A549 treated with AZD9567 at 1 μM for 4 hours (cell line): ENCODE data around the gene CLTB. TPM values are rescaled to one million over a fixed set of nuclear protein-coding genes. Genes with fewer than 3 reads are reported as not detected.

Experiments used
- total RNA-seq: library from RNA; stranded (reverse); fragments of 200-300 nt; extraction: Qiagen RNA extraction; gene quantifications from 5 replicates; pipeline ENCODE4 v1.2.3, GENCODE V29; 2022; ENCODE audit not compliant: insufficient read depth

CLTB gene
- total RNA-seq = 58.1 to 133 TPM (median 126 TPM) in 5 replicates

GRCh38 chr5:176415952-176416924, at the start of gene CLTB:
TSS of gene CLTB (minus strand) at chr5:176416539. CDS start at chr5:176416363, 176 bp downstream.

GRCh38 chr5:176447978-176448608, 31.8 kb upstream of the CLTB start, which contains the start of gene FAF2:
TSS of gene FAF2 (plus strand) at chr5:176448385. CDS start at chr5:176448408, 23 bp downstream.

GRCh38 chr5:176388444-176389134, 27.8 kb downstream of the CLTB start, which contains the start of the genes HIGD2A and NOP16:
TSS of gene HIGD2A (plus strand) at chr5:176388751. CDS start at chr5:176388820, 69 bp downstream.
TSS of gene NOP16 (minus strand) at chr5:176388598. CDS start at chr5:176388539, 59 bp downstream.

DNA sequence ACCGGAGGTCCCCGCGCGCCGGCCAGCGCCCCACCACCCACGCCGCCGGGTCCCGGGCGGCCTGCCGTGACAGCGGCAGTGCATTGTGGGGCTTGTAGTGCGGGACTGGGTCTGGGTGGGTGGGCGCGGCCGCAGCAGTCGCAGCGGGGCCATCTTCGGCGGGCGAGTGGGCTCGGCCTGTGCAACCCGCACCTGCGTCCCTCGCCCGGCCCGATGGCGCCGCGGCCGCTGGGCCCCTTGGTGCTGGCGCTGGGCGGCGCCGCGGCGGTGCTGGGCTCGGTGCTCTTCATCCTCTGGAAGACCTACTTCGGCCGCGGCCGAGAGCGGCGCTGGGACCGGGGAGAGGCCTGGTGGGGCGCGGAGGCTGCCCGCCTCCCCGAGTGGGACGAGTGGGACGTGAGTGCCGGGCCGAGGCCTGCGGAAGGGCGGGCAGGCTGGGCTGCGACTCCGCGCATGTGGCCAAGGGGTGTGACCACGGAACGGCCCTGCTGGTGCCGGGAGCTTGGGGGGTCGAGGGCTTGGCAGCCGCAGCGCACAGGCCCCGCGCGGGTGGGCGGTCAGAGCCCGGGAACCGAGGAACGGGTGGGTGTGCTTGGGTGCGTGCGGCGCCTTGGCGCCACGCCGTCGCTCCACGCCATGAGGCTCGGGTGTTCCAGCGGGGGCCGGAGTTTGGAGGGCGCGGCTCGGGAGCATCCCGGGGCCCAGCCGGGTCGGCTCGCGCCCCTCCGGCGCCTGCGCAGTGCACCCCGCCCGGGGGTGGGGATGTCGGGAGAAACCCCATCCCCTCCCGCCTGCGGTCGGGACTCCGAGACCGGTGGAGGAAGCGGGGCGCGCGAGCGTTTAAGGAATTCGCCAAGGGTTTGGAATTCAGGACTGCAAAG, 50.7 kb downstream of the CLTB start, which contains the start of gene ARL10:
TSS of gene ARL10 (plus strand) at position 137 of the 881 bp plus-strand sequence. CDS start at position 214, 77 bp downstream.

DNA sequence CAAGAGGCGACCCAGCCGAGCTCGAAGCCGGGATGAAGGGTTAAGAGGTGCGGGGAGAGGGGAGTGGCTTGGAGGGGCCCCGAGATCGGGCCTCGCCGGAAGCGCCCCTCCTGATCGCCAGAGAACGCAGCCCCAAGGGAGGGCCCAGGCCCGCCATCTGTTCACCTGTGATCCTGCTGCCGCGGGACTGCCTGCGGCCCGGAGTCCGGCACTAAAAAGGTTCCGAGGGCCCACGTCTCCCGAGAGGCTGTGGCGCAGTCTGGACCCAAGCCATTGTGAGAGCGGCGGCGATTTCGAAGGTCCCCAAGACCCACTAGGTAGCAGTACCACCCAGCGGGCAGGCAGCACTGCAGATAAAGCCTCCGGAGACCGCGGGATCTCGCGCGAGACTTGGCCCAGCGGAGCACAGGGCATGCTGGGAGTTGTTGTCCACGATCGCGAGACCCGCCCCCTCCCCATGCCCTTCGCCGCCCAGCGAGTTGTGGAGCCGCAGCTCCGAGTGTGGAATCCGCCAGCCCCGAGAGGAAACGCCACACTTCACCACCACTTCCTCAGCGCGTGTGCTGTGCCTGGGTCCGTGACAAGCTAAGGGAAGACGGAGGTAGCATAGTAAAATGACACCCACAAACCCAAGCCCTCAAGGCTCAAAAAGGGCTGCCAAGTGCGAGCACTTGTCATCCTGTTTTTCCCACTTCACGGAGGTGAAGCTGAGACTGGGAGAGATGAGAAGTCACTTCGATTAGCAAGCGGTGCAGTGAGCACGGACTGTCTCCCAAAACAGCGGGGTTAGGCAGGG, 54.7 kb downstream of the CLTB start, which contains the start of gene KIAA1191:
TSS of gene KIAA1191 (minus strand) at position 328 of the 796 bp plus-strand sequence. CDS start 2,256 bp downstream, outside the sequence.

Other genes with a start within 250 kb of the CLTB start
- gene SIMC1, start 178.1 kb downstream of the CLTB start, total RNA-seq = 13.1 to 15.3 TPM (median 14.9 TPM) in 5 replicates
- 72.5 to 86.2 TPM (median 80.4 TPM) in 5 replicates for gene KIAA1191, start 54.8 kb downstream of the CLTB start, total RNA-seq
- gene ARL10, start 51.1 kb downstream of the CLTB start, total RNA-seq = 0.26 to 1.00 TPM (median 0.38 TPM) in 4 of 5 replicates, not detected in the other
- 95.4 to 136 TPM (median 124 TPM) in 5 replicates for gene NOP16, start 27.9 kb downstream of the CLTB start, total RNA-seq
- 218 to 264 TPM (median 257 TPM) in 5 replicates for gene HIGD2A, start 27.8 kb downstream of the CLTB start, total RNA-seq
- gene FAF2, start 31.8 kb upstream of the CLTB start, total RNA-seq = 44.6 to 51.6 TPM (median 46.6 TPM) in 5 replicates
- 22.2 to 35.8 TPM (median 31.3 TPM) in 5 replicates for gene RNF44, start 120.9 kb upstream of the CLTB start, total RNA-seq
- gene CDHR2, start 132.8 kb upstream of the CLTB start, total RNA-seq = 0.05 to 0.13 TPM (median 0.08 TPM) in 4 of 5 replicates, not detected in the other
- gene GPRIN1, start 193.6 kb upstream of the CLTB start, total RNA-seq = 8.5 to 11.1 TPM (median 10.4 TPM) in 5 replicates
- 0.63 to 1.1 TPM (median 1.1 TPM) in 4 of 5 replicates, not detected in the other for gene SNCB, start 214.0 kb upstream of the CLTB start, total RNA-seq
- gene EIF4E1B, start 214.1 kb upstream of the CLTB start, total RNA-seq = not detected in 5 replicates
- 44.0 to 65.1 TPM (median 62.1 TPM) in 5 replicates for gene TSPAN17, start 230.9 kb upstream of the CLTB start, total RNA-seq